ENCODE results near the gene CORO6.

The CORO6 gene

GRCh38 chr17:29590411-29591145, 32.1 kb downstream of the CORO6 start:
- peak; percentile 33 for DNase-seq

DNA sequence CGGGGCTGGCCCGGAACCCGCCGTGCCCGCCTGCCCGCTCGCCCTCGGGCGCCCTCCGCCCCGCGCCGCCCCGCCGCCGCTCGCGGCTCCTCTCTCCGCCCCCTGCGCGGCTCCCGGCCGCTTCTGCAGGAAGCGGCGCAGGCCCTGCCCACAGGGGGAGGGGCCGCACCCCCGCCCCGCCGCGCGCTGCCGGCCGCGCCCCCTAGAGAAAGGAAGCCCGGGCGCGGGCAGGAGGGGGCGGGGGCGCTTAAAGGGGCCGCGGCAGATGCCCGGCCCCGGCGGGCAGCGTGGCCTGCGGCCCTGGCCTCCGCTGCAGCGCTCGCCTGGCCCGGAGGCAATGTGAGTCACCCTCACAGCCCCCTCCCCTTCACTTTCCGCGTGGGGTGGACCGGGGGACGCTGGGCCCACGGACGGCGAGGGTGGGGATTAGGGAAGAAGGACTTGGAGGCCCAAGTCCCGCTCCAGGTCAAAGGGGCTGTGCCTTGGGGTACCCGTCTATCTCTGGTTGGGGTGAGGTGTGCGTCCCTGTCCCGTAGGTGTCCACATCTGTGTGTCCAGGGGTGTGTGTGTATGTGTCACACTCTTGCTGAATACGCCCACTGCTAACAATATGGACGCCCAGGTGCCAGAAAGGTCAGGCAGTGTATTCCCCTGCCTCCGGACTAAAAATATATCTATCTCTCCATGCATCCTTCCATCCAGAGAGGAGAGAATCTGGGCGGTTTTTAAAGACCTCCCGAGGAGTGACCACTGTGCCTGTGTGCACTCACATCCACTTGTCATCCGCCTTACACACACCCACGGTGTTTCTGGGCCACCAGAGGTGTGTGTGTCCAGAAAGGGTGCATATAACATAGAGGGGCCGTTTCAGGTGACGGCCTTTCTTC, 32.9 kb downstream of the CORO6 start, which contains the start of gene GIT1:
Gene GIT1 (minus strand): TSS at position 125 of the 887 bp plus-strand sequence. CDS start 270 bp downstream, outside the sequence.
- peak; percentile 91 for DNase-seq

DNA sequence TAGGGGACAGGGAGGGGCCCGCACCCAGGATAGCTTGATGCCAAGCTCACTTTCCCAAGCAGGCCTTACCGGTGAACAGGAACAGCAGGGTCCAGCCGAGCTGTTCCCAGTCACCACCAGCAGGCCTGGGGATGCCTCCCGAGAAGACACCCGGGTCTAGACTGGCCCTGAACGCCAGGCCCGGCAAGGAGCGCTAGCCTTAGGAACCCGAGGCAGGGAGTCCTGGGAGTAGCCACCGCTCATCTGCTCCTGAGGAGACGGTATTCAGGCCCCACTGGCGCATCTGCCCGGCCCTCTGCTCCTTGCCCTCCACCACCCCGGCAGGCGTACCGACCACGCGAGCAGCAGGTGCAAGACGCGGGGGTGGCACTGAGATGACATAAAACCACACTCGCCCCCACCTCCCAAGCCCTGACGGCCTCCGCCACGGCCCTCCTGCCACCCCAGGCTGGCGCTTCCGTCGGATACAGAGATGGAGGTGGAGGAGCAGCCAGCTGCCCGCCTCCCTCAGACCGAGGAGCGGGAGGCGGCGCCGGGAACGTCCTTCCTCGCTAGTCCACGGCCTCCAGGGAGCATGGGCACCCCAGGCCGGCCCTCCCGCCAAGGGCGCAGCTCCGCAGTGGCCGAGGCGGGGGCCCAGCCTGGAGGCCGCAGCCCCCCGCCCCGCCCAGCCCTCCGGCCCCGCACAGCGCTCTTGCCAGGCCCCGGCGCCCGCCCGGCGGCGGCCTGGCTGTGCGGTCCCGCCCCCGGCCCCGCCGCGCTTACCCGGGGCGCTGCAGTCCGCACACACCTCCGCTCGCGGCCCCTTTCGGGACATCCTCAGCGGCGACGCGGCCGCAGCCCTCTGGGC, 33.9 kb downstream of the CORO6 start:
- DNase-seq, result peak; percentile 62

GRCh38 chr17:29588017-29588561, 34.6 kb downstream of the CORO6 start:
- peak; percentile 31 for DNase-seq

- DNase-seq, result no peak
Measured at GRCh38 chr17:29587591-29587990, 35.1 kb downstream of the CORO6 start.

- DNase-seq, result no peak
Measured at GRCh38 chr17:29586676-29587469, 35.8 kb downstream of the CORO6 start.

DNA sequence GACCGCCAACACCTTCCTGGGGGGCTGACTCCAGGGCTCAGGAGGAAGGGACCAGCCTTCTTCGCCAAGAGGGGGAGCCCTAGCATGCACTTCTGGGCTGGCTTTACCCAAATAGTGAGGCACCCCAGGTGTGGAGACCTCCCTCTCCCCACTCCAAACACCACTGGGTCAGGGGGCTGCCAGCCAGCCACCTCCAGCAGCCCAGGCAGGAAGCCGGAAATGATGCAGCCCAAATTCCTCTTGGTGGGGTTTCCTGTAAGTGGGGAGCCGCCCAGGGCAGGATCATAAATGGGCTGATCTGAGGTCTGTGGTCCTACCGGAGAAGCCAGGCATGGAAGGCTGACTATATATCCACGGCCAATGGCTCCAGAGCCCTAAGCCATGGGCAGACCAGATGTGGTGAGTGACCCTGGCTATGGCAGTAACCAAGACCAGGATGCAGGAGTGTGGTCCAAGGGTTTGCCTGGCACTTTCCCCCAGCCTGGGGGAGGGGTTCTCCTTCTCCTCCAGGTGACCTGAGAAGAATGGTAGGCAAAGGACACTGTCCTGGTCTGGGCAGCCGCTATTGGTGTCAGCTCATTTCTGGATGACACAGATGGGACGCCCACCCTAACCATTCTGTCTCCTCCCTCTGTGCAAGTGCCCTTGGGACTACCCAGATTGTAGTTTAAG, 37.5 kb downstream of the CORO6 start:
- peak; percentile 35 for DNase-seq

DNA sequence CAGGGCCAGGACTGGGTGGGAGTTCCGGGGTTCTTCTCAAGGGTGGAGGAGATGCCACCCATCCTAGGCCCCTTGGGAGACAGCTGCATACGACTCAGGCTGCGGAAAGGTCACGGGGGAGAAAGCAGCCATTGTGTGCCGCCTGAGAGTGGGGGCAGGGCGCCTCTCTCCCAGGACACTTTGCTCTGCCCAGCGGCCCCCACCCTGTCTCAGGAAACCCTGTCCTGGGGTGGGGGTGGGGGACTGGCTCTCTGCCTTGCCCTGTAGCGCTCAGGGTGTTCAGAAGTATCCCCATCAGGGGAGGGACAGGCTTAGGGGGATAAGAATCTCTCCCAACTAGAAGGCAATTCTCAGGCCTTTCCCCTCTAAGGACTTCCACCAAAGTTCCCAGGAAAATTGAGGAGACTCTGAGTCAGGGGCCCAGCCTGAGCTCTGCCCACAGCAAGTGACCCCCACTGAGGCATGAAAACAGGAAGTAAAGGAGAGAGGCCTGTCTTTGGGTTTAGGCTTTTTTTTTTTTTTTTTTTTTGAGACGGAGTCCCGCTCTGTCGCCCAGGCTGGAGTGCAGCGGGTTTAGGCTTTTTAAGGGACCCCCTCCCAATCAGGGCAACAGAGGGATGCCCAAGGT, 38.1 kb downstream of the CORO6 start:
- no peak for DNase-seq

- no peak for DNase-seq
Measured at GRCh38 chr17:29583324-29584248, 39.1 kb downstream of the CORO6 start.

DNA sequence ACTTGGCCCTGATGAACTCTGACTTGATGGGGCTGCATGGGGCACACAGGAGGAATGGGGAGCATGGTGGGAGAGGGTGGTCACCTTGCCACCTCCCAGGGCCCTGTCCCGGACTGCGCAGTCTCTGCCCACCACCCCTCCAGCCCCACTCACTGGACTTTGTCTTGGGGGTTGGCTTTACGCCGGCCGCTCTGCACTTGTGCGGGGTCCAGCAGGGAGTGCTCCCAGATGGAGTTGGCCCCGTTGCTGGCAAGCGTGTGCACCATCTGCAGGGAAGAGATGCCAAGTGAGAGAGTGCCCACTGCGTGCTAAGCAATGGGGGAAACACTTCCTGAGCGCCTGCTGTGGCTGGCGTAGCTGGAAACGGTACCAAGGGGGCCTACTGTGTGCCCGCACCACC, 39.9 kb downstream of the CORO6 start:
- DNase-seq, result no peak

- no peak for DNase-seq
Measured at GRCh38 chr17:29582254-29582765, 40.4 kb downstream of the CORO6 start.

GRCh38 chr17:29581583-29582253, 41.0 kb downstream of the CORO6 start:
- no peak for DNase-seq

DNA sequence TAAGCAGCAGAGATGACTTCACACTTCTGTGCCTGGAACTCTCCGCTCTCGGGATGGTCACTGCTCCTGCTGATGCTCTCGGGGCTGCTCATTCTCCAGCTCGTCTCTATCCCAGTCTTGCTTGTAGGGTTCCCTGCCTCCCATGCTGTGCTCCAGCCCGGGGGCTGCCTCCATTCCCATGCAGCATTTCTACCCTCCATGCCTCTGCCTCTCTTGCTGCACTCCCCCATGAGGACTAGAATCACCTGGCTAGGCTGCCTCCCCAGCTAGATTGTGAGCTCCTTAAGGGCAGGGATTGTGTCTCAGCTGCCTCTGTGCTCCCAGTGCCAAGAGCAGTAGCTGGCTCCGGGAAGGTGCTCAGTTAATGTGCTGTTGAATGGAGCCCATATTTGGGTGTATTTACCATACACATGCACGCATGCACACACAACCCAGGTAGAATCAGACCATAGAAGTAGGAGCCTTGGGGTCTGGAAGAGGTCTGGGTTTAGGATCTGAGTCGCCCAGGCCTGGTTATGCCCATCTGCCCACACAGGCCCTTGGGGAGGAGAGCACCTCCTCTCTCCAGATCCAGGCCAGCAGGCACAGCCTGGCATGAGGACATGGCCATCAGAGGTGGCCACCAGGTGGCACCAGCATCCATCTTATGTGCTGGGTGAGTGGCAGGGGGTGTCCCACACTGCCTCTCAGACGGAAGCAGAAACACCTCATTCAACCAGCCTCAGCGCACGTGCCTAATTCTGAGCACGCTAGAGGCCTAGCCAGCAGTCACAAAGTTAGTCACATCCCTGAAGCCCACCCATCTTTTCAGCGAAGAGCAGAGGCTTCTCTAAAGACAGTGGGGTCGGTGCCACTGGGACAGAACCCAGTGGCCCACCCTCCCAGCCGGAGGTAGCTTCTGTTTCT, 42.6 kb downstream of the CORO6 start:
- DNase-seq, result peak; percentile 94

DNA sequence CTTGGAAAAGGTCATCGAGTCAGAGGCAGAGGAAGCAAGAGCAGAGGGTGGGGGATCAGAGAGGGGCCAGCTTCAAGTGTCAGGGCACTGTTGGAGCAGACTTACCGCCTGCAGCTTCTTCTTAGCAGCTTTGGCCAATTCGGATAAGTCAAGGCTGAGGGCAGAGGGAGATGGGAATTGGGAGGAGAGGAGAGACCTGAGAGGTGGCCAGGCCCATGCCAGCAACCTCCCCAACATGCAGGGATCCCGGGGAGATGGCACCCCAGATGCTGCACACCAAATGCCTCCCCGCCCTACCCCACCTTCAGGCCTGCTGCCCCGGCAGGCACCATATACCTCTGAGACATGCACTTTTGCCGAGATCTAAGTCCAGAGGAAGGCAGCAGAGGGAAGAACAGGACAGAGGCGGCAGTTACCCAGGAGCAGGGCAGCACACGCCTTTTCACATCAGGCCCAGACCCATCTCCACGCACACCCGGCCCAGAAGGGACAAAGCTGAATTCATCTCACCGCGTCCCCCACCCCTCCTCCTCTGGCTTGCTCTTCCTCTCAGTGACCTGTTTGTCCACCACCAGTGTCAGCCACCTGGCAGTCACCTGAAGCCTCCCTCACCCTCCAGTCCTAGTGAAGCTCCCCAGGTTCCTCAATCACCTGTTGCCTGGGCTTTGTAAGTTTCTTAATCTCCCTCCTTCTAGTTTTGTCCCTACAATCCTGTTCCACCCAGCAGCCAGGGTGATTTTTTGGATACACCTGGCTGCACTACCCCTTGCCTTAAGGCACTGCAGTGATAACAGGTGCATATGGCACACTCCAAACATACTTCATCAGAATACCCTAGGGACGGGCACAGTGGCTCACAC, 43.9 kb downstream of the CORO6 start:
- no peak for DNase-seq

- DNase-seq, result no peak
Measured at GRCh38 chr17:29577385-29578211, 45.1 kb downstream of the CORO6 start.

DNA sequence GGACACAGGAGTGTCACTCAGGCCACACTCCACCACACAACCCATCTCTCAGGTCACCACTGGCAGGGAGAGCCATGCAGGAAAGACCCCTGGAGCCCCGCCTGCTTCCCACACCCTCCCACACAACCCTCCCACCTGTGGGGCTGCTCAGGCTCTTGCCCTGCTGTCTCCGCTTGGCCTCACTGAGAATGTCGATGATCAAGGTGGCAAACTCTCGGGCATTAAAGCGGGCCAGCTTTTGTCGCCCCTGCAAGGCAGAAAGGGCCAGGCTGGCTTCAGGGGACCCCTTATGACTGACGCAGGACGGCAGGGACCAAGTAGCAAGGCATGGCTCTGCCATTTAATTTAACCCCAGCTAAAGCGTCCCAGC, 45.7 kb downstream of the CORO6 start:
- DNase-seq, result no peak
